H1 (cell line): ENCODE data around the gene LHPP.

Experiments used
- CEBPB ChIP-seq: IDR thresholded peaks from 2 replicates; pipeline ENCODE4 v1.6.1; 2012; ENCODE audit warnings: low read depth, low read length
- CTCF ChIP-seq, 3 experiments: IDR thresholded peaks; 1 replicate in 2 of 3; 2 replicates in 1 of 3; pipeline versions ENCODE4 v1.5.1 to v1.6.1; 2011; ENCODE audit warnings: low read length in 3 of 3, mild to moderate bottlenecking in 3 of 3, inconsistent platforms in 2 of 3, low read depth in 1 of 3, moderate library complexity in 1 of 3; ENCODE audit not compliant: insufficient read depth in 1 of 3; ENCODE audit errors: control extremely low read depth in 1 of 3
- EGR1 ChIP-seq: IDR thresholded peaks from 2 replicates; pipeline ENCODE4 v1.6.1; 2011; ENCODE audit warnings: low read depth, low read length, borderline replicate concordance
- EP300 ChIP-seq, 2 experiments: IDR thresholded peaks; 1 replicate in 1 of 2; 2 replicates in 1 of 2; pipeline ENCODE4 v1.6.1; 2011 to 2012; ENCODE audit warnings: low read depth in 2 of 2, low read length in 2 of 2, mild to moderate bottlenecking in 2 of 2, borderline replicate concordance in 1 of 2, inconsistent platforms in 1 of 2, moderate library complexity in 1 of 2
- EZH2 ChIP-seq: fragments of 200-600 bp; sonication (generic); IDR thresholded peaks from 2 replicates; pipeline ENCODE4 v1.7.1; 2012; ENCODE audit warnings: low read depth, mild to moderate bottlenecking, moderate library complexity, low read length, inconsistent platforms; ENCODE audit not compliant: severe bottlenecking
- GABPA ChIP-seq: IDR thresholded peaks from 2 replicates; pipeline ENCODE4 v1.6.1; 2011; ENCODE audit warnings: mild to moderate bottlenecking, low read length, moderate library complexity, borderline replicate concordance; ENCODE audit not compliant: insufficient read depth
- HDAC6 ChIP-seq: IDR thresholded peaks from one replicate; pipeline ENCODE4 v1.7.1; 2012; ENCODE audit warnings: low read depth, mild to moderate bottlenecking, inconsistent platforms, low read length, moderate library complexity
- POLR2A ChIP-seq, 2 experiments: IDR thresholded peaks; 1 replicate in 1 of 2; 2 replicates in 1 of 2; pipeline ENCODE4 v1.6.1; 2011; ENCODE audit warnings: low read depth in 2 of 2, low read length in 2 of 2, mild to moderate bottlenecking in 2 of 2; ENCODE audit errors: control extremely low read depth in 1 of 2
- POLR2AphosphoS5 ChIP-seq: IDR thresholded peaks from 2 replicates; pipeline ENCODE4 v1.6.1; 2011; ENCODE audit warnings: low read depth, low read length
- SP1 ChIP-seq: IDR thresholded peaks from 2 replicates; pipeline ENCODE4 v1.6.1; 2011; ENCODE audit warnings: low read depth, low read length
- TAF1 ChIP-seq: IDR thresholded peaks from 2 replicates; pipeline ENCODE4 v1.6.1; 2011; ENCODE audit warnings: mild to moderate bottlenecking, low read depth, low read length
- USF2 ChIP-seq: IDR thresholded peaks from 2 replicates; pipeline ENCODE4 v1.6.1; 2011; ENCODE audit warnings: low read length, improper control_type of control experiment
- YY1 ChIP-seq: IDR thresholded peaks from 2 replicates; pipeline ENCODE4 v1.6.1; 2011; ENCODE audit warnings: low read depth, mild to moderate bottlenecking, low read length
- TF ChIP-seq, protein P1 (sequence below): IDR thresholded peaks from 2 replicates; pipeline ENCODE4 v1.6.1; 2012; ENCODE audit warnings: inconsistent platforms

DNA sequence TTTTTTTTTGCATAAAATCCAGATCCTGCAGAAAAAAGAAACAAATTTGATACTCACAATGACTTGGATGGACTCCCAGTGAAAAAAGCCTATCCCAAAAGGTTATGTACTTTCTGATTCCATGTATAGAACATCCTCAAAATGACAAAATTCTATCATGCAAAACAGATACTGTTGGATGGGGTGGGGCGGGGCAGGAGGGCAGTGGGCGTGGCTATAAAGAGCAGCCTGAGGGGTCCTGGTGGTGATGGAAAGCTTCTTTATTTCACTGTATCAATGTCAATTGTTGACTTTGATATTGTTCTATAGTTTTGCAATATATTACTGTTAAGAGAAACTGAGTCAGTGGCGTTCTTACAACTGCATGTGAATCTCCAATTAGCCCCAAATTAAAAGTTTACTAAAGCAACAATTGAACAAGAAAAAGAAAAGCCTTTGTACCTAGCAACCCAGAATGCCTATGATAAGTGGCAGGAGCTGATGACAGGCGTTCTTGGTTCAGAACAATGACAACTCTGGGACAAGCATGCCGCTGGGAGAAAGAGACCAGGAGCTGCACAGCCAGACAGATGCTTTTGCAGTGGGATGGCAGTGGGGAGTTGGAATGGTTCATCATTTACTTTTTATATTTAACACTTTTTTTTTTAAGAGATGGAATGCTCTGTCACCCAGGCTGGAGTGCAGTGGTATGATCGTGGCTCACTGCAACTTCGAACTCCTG is 101.9 kb downstream of the LHPP start:
- TF ChIP-seq EZH2 (no peak), USF2 (no peak), CTCF (IDR thresholded peaks at IDR 0.05; ENCODE audit: control extremely low read depth in 1 of 3, insufficient read depth in 1 of 3, low read depth in 1 of 3, low read length in 3 of 3) (no peak), POLR2A (IDR thresholded peaks at IDR 0.05; ENCODE audit: control extremely low read depth in 1 of 2, low read depth in 2 of 2, low read length in 2 of 2) (no peak), GABPA (no peak), SP1 (no peak), EP300 (IDR thresholded peaks at IDR 0.05; ENCODE audit: borderline replicate concordance in 1 of 2, low read depth in 2 of 2, low read length in 2 of 2) (no peak), YY1 (no peak), POLR2AphosphoS5 (no peak), HDAC6 (no peak), CEBPB (no peak), EGR1 (no peak), TAF1 (no peak)
- TF ChIP-seq, protein P1, sequence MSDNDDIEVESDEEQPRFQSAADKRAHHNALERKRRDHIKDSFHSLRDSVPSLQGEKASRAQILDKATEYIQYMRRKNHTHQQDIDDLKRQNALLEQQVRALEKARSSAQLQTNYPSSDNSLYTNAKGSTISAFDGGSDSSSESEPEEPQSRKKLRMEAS = no peak
